ENCODE results near the gene POLR1H. TPM values are rescaled to one million over a fixed set of nuclear protein-coding genes. Genes with fewer than 3 reads are reported as not detected.

Gene POLR1H
- total RNA-seq, 1 experiment from 2014 or later, result 40.0 TPM

DNA sequence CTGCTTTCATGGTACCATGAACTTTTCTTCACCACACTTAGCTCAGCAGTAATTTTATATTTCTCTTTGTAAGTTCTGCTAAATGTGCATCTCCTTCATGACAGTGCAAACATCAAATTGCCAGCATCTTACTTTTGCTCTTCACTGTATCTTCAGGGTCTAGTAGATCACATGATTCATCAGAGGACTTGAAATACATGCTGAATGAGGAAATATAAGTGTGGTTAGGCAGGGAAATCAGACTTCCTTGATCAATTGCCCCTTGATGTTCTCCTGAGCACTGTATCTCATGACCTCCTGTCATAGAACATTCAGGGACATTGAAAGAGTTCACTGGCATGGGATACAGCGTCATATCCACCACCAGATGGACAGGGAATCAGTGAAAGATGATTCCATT is 25.3 kb upstream of the POLR1H start:
- no peaks in the 10 kb centered on the region for H3K4me1 ChIP-seq (ENCODE audit: insufficient read depth, low read length)
- no peak overlapping the region for H3K27ac ChIP-seq (ENCODE audit: low read length)
- no peak overlapping the region for H3K9ac ChIP-seq (ENCODE audit: low read length)
- no peak overlapping the region for H2AFZ ChIP-seq (ENCODE audit: low read length)
- no peaks in the 10 kb centered on the region for H4K20me1 ChIP-seq (ENCODE audit: low read length)
- no peaks in the 10 kb centered on the region for H3K79me2 ChIP-seq (ENCODE audit: low read length)
- intact Hi-C loops (cut with micrococcal nuclease), result loop anchor here (10.0 kb wide), 1 partner anchor 331 kb away; no protein-coding TSS in a partner anchor
- H3K9me3 ChIP-seq (ENCODE audit: low read length), result no peaks in the 10 kb centered on the region
- H3K4me3 ChIP-seq (ENCODE audit: low read length), result no peak overlapping the region
- no peak overlapping the region for H3K4me2 ChIP-seq (ENCODE audit: low read length)
- no peak for ATAC-seq
- TF ChIP-seq, protein P1, sequence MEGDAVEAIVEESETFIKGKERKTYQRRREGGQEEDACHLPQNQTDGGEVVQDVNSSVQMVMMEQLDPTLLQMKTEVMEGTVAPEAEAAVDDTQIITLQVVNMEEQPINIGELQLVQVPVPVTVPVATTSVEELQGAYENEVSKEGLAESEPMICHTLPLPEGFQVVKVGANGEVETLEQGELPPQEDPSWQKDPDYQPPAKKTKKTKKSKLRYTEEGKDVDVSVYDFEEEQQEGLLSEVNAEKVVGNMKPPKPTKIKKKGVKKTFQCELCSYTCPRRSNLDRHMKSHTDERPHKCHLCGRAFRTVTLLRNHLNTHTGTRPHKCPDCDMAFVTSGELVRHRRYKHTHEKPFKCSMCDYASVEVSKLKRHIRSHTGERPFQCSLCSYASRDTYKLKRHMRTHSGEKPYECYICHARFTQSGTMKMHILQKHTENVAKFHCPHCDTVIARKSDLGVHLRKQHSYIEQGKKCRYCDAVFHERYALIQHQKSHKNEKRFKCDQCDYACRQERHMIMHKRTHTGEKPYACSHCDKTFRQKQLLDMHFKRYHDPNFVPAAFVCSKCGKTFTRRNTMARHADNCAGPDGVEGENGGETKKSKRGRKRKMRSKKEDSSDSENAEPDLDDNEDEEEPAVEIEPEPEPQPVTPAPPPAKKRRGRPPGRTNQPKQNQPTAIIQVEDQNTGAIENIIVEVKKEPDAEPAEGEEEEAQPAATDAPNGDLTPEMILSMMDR (conservative IDR thresholded peaks at IDR 0.05; ENCODE audit: low read depth, low read length), result no peak
- TF ChIP-seq EZH2 (IDR thresholded peaks at IDR 0.05; ENCODE audit: low read length, unreplicated experiment) (no peak), EZH2phosphoT487 (IDR thresholded peaks at IDR 0.05; ENCODE audit: borderline replicate concordance, low read length) (no peak)
- BruUV-seq (replicated peaks), result no TSS peak
- CTCF ChIA-PET, result no interaction called here
- DNase-seq, result no peak
- POLR2A ChIA-PET (ENCODE audit: unreplicated experiment), result no interaction called here
- no peaks in the 10 kb centered on the region for H3K27me3 ChIP-seq (ENCODE audit: low read length)
- no peaks in the 10 kb centered on the region for H3F3A ChIP-seq (ENCODE audit: low read length, unreplicated experiment)
- H3K36me3 ChIP-seq (ENCODE audit: low read depth, low read length), result no peaks in the 10 kb centered on the region
- H3K9me2 ChIP-seq (replicated peaks; ENCODE audit: low read length), result no peaks in the 10 kb centered on the region

DNA sequence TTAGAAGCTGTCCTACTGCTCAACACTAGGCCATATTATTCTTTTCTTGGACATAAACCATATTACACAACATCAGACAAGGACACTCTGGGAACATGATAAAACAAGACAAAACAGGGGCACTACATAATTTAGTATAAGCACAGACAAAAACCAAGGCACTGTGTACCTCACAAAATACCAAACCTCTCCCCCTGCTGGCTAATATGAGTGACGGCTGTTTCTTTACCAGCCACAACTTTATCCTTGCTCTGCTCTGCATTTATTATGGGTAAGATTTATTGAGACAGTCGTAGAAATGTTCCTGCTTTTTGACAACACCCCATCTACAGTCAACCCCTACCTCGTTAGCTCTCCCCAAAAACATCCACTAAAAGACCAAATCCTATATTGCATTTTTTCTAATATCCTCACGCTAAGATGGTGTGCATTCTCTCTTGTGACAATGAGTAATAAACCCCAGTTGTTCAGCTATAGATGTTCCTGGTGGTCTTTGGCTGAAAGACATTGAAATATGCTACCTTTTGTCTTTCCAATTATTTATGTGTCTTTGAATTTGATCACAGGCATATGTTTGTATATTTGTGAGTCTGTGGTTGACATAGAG is 23.8 kb upstream of the POLR1H start:
- H3K4me1 ChIP-seq (ENCODE audit: insufficient read depth, low read length), result no peaks in the 10 kb centered on the region

DNA sequence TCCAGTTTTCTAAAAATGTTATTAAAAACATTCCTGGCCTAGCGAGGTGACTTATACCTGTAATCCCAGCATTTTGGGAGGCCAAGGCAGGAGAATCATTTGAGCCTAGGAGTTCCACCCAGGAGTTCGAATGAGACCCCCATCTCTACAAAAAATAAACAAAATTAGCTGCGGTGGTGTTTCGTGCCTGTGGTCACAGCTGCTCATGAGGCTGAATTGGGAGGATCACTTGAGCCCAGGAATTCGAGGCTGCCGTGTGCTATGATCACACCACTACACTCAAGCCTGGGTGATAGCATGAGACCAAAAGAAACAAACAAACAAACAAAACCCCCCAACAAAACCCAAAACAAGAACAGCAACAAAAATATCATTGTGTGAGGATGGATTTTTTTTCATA is 19.8 kb upstream of the POLR1H start:
- Histone ChIP-seq H3K4me3 (ENCODE audit: low read length) (no peak overlapping the region), H3K79me2 (ENCODE audit: low read length) (no peaks in the 10 kb centered on the region), H3K9me2 (replicated peaks; ENCODE audit: low read length) (no peaks in the 10 kb centered on the region), H3K27ac (ENCODE audit: low read length) (no peak overlapping the region), H2AFZ (ENCODE audit: low read length) (no peak overlapping the region), H3K9ac (ENCODE audit: low read length) (no peak overlapping the region), H3F3A (ENCODE audit: low read length, unreplicated experiment) (peaks cover 3% of the 10 kb centered on the region), H3K9me3 (ENCODE audit: low read length) (no peaks in the 10 kb centered on the region), H3K27me3 (ENCODE audit: low read length) (no peaks in the 10 kb centered on the region), H3K4me1 (ENCODE audit: insufficient read depth, low read length) (peaks cover 9% of the 10 kb centered on the region), H4K20me1 (ENCODE audit: low read length) (no peaks in the 10 kb centered on the region), H3K36me3 (ENCODE audit: low read depth, low read length) (no peaks in the 10 kb centered on the region), H3K4me2 (ENCODE audit: low read length) (no peak overlapping the region)
- no peak for ATAC-seq
- no peak for TF ChIP-seq EZH2 (IDR thresholded peaks at IDR 0.05; ENCODE audit: low read length, unreplicated experiment)
- no TSS peak for BruUV-seq (replicated peaks)
- CTCF ChIA-PET, result no interaction called here
- intact Hi-C loops (cut with micrococcal nuclease), result no loop called here
- POLR2A ChIA-PET (ENCODE audit: unreplicated experiment), result no interaction called here
- DNase-seq, result no peak

More for the DNA sequence above, 23.8 kb upstream of the POLR1H start:
- no peak overlapping the region for H2AFZ ChIP-seq (ENCODE audit: low read length)
- no peaks in the 10 kb centered on the region for H3K9me2 ChIP-seq (replicated peaks; ENCODE audit: low read length)
- no peak overlapping the region for H3K9ac ChIP-seq (ENCODE audit: low read length)
- POLR2A ChIA-PET (ENCODE audit: unreplicated experiment), result no interaction called here
- no peaks in the 10 kb centered on the region for H4K20me1 ChIP-seq (ENCODE audit: low read length)
- no peak overlapping the region for H3K4me3 ChIP-seq (ENCODE audit: low read length)
- intact Hi-C loops (cut with micrococcal nuclease), result loop anchor here (10.0 kb wide), 1 partner anchor 332 kb away; no protein-coding TSS in a partner anchor
- no peaks in the 10 kb centered on the region for H3K27me3 ChIP-seq (ENCODE audit: low read length)
- no peaks in the 10 kb centered on the region for H3K36me3 ChIP-seq (ENCODE audit: low read depth, low read length)
- DNase-seq, result peak; percentile 51
- ATAC-seq, result peak; percentile 86
- no peaks in the 10 kb centered on the region for H3K9me3 ChIP-seq (ENCODE audit: low read length)
- no TSS peak for BruUV-seq (replicated peaks)
- H3F3A ChIP-seq (ENCODE audit: low read length, unreplicated experiment), result no peaks in the 10 kb centered on the region
- H3K27ac ChIP-seq (ENCODE audit: low read length), result no peak overlapping the region
- TF ChIP-seq, protein P1 (conservative IDR thresholded peaks at IDR 0.05; ENCODE audit: low read depth, low read length), result peak; percentile 77
- TF ChIP-seq EZH2 (IDR thresholded peaks at IDR 0.05; ENCODE audit: low read length, unreplicated experiment) (no peak), EZH2phosphoT487 (IDR thresholded peaks at IDR 0.05; ENCODE audit: borderline replicate concordance, low read length) (no peak)
- H3K4me2 ChIP-seq (ENCODE audit: low read length), result no peak overlapping the region
- no peaks in the 10 kb centered on the region for H3K79me2 ChIP-seq (ENCODE audit: low read length)
- CTCF ChIA-PET, result no interaction called here

Data from PC-3 (cell line).